GM18907 (cell line): ENCODE results near the gene FNDC1.
A peak's percentile ranks its signal among the peaks of the same experiment; 100 is the strongest.

ENCODE experiments used
- ATAC-seq: cut with Tn5 transposase; IDR thresholded peaks from one replicate; pipeline ENCODE4 v1.9.1; 2021; ENCODE audit warnings: mild to moderate bottlenecking, moderate library complexity; ENCODE audit not compliant: unreplicated experiment

The FNDC1 gene

GRCh38 chr6:159157431-159157830 is 11.8 kb upstream of the FNDC1 start:
- ATAC-seq = no peak

- ATAC-seq = no peak
Observed at GRCh38 chr6:159161839-159162238, 7.4 kb upstream of the FNDC1 start.

- no peak for ATAC-seq
Observed at GRCh38 chr6:159163901-159164370, 5.3 kb upstream of the FNDC1 start.

GRCh38 chr6:159168536-159169192 is 536 bp upstream of the FNDC1 start:
- no peak for ATAC-seq

- ATAC-seq = no peak
Observed at GRCh38 chr6:159169557-159170332, 545 bp downstream of the FNDC1 start.

- ATAC-seq = no peak
Observed at GRCh38 chr6:159170333-159170672, 1.1 kb downstream of the FNDC1 start.

- no peak for ATAC-seq
Observed at GRCh38 chr6:159170999-159171712, 2.0 kb downstream of the FNDC1 start.

- ATAC-seq = no peak
Observed at GRCh38 chr6:159172091-159172491, 2.9 kb downstream of the FNDC1 start.

- ATAC-seq = peak; percentile 85
Observed at GRCh38 chr6:159174263-159174969, 5.2 kb downstream of the FNDC1 start.

GRCh38 chr6:159176913-159177312 is 7.7 kb downstream of the FNDC1 start:
- ATAC-seq = no peak

- ATAC-seq = no peak
Observed at GRCh38 chr6:159178847-159179246, 9.6 kb downstream of the FNDC1 start.

GRCh38 chr6:159180001-159180400 is 10.8 kb downstream of the FNDC1 start:
- no peak for ATAC-seq

GRCh38 chr6:159181914-159182313 is 12.7 kb downstream of the FNDC1 start:
- no peak for ATAC-seq

- ATAC-seq = no peak
Observed at GRCh38 chr6:159184559-159184958, 15.4 kb downstream of the FNDC1 start.

GRCh38 chr6:159190460-159190859 is 21.3 kb downstream of the FNDC1 start:
- ATAC-seq = no peak

GRCh38 chr6:159193923-159194322 is 24.7 kb downstream of the FNDC1 start:
- ATAC-seq = no peak

GRCh38 chr6:159194421-159194820 is 25.2 kb downstream of the FNDC1 start:
- ATAC-seq = no peak

- ATAC-seq = no peak
Observed at GRCh38 chr6:159196430-159196975, 27.3 kb downstream of the FNDC1 start.

- ATAC-seq = no peak
Observed at GRCh38 chr6:159197251-159197650, 28.1 kb downstream of the FNDC1 start.

GRCh38 chr6:159201336-159201735 is 32.1 kb downstream of the FNDC1 start:
- no peak for ATAC-seq
